IMR-90 (cell line): ENCODE data around the gene CELF5. TPM values are rescaled to one million over a fixed set of nuclear protein-coding genes. Genes with fewer than 3 reads are reported as not detected.

Experiments used
- ATAC-seq: fragments of 200-7000 bp; cut with Tn5 transposase; 2 replicates; pipeline ENCODE4 v1.9.1; 2020; ENCODE audit warnings: low read depth, mild to moderate bottlenecking, moderate library complexity
- BruUV-seq: library from RNA; stranded (reverse); fragments of 400-500 nt; replicated peaks from 2 replicates; lab custom pipeline; 2021; lab: Mats Ljungman, UMichigan
- CTCF ChIA-PET: fragments of 300-600 bp; formaldehyde crosslinking; extraction: SDS; loops from one replicate; lab custom pipeline; 2021; ENCODE audit warnings: antibody characterized with exemption; lab: Yijun Ruan, JAX
- POLR2A ChIA-PET: fragments of 300-600 bp; sonication (Branson Sonifier 250); formaldehyde crosslinking; loops from one replicate; lab custom pipeline; 2022; ENCODE audit warnings: antibody characterized with exemption; ENCODE audit not compliant: unreplicated experiment; lab: Charles Lee
- DNase-seq: peaks from one replicate; pipeline ENCODE4 v3.0.0; 2013
- H2AFZ ChIP-seq: replicated peaks from 2 replicates; pipeline ENCODE3; 2013; ENCODE audit warnings: low read length, mild to moderate bottlenecking; ENCODE audit not compliant: poor library complexity
- H2AK5ac ChIP-seq: 2 replicates; pipeline ENCODE4 v1.6.1; 2013; ENCODE audit warnings: low read depth, low read length, inconsistent platforms
- H2AK9ac ChIP-seq: replicated peaks from 2 replicates; pipeline ENCODE3; 2013; ENCODE audit warnings: mild to moderate bottlenecking, low read depth, low read length, moderate library complexity; ENCODE audit not compliant: poor library complexity
- H2BK120ac ChIP-seq: 2 replicates; pipeline ENCODE4 v1.6.1; 2013; ENCODE audit warnings: low read depth, low read length, inconsistent platforms
- H2BK15ac ChIP-seq: 3 replicates; pipeline ENCODE4 v1.6.1; 2013; ENCODE audit warnings: low read depth, low read length, inconsistent platforms
- H2BK20ac ChIP-seq: 2 replicates; pipeline ENCODE4 v1.6.1; 2013; ENCODE audit warnings: low read depth, mild to moderate bottlenecking, inconsistent platforms, low read length, moderate library complexity
- H2BK5ac ChIP-seq: 2 replicates; pipeline ENCODE4 v1.6.1; 2013; ENCODE audit warnings: mild to moderate bottlenecking, low read depth, low read length, inconsistent platforms; ENCODE audit not compliant: poor library complexity, severe bottlenecking
- H3K14ac ChIP-seq: replicated peaks from 2 replicates; pipeline ENCODE4 v1.6.1; 2013; ENCODE audit warnings: low read depth, low read length, inconsistent platforms
- H3K18ac ChIP-seq: 2 replicates; pipeline ENCODE4 v1.6.1; 2013; ENCODE audit warnings: low read depth, low read length, control low read depth
- H3K23ac ChIP-seq: 2 replicates; pipeline ENCODE4 v1.6.1; 2013; ENCODE audit warnings: low read depth, low read length, inconsistent platforms
- H3K27ac ChIP-seq: 2 replicates; pipeline ENCODE4 v1.5.1; 2013; ENCODE audit warnings: mild to moderate bottlenecking, control low read depth, low read length; ENCODE audit not compliant: insufficient read depth
- H3K27me3 ChIP-seq: 2 replicates; pipeline ENCODE4 v1.6.1; 2013; ENCODE audit warnings: low read length; ENCODE audit not compliant: control insufficient read depth, insufficient read depth
- H3K36me3 ChIP-seq: 2 replicates; pipeline ENCODE4 v1.6.1; 2013; ENCODE audit warnings: low read length, mixed read lengths; ENCODE audit not compliant: control insufficient read depth, insufficient read depth
- H3K4ac ChIP-seq: 2 replicates; pipeline ENCODE4 v1.6.1; 2013; ENCODE audit warnings: low read depth, low read length, inconsistent platforms
- H3K4me1 ChIP-seq: 2 replicates; pipeline ENCODE4 v1.6.1; 2013; ENCODE audit warnings: low read length, mixed read lengths; ENCODE audit not compliant: control insufficient read depth, insufficient read depth
- H3K4me2 ChIP-seq: 2 replicates; pipeline ENCODE4 v1.6.1; 2013; ENCODE audit warnings: low read depth, mild to moderate bottlenecking, control low read depth, low read length, moderate library complexity
- H3K4me3 ChIP-seq: 2 replicates; pipeline ENCODE4 v1.5.1; 2013; ENCODE audit warnings: low read depth, mild to moderate bottlenecking, control low read depth, low read length, moderate library complexity; ENCODE audit not compliant: insufficient read depth
- H3K56ac ChIP-seq: 2 replicates; pipeline ENCODE4 v1.6.1; 2013; ENCODE audit warnings: low read length, inconsistent platforms; ENCODE audit not compliant: insufficient read depth; ENCODE audit errors: extremely low read depth
- H3K79me1 ChIP-seq, 2 experiments: 2 replicates each; pipeline ENCODE4 v1.6.1; 2013; ENCODE audit warnings: low read length in 2 of 2, inconsistent platforms in 1 of 2, low read depth in 1 of 2
- H3K9ac ChIP-seq: 2 replicates; pipeline ENCODE4 v1.6.1; 2013; ENCODE audit warnings: low read depth, low read length, control low read depth
- H3K9me1 ChIP-seq: 2 replicates; pipeline ENCODE4 v1.6.1; 2013; ENCODE audit warnings: low read length, inconsistent platforms; ENCODE audit not compliant: insufficient read depth
- H3K9me3 ChIP-seq: 2 replicates; pipeline ENCODE4 v1.6.1; 2013; ENCODE audit warnings: low read length; ENCODE audit not compliant: control insufficient read depth, insufficient read depth
- H4K20me1 ChIP-seq: 2 replicates; pipeline ENCODE4 v1.6.1; 2013; ENCODE audit warnings: low read length, inconsistent platforms; ENCODE audit not compliant: insufficient read depth
- H4K5ac ChIP-seq: 2 replicates; pipeline ENCODE4 v1.6.1; 2013; ENCODE audit warnings: mild to moderate bottlenecking, low read depth, low read length, control low read depth
- H4K8ac ChIP-seq, 2 experiments: 2 replicates each; pipeline ENCODE4 v1.6.1; 2013; ENCODE audit warnings: low read depth in 2 of 2, low read length in 2 of 2, control low read depth in 1 of 2, inconsistent platforms in 1 of 2
- H4K91ac ChIP-seq: 2 replicates; pipeline ENCODE4 v1.6.1; 2013; ENCODE audit warnings: low read depth, low read length, inconsistent platforms; ENCODE audit not compliant: insufficient read depth
- BHLHE40 ChIP-seq: fragments of 150-350 bp; IDR thresholded peaks from 2 replicates; pipeline ENCODE4 v1.6.1; 2016; ENCODE audit warnings: mild to moderate bottlenecking, low read depth, low read length
- CHD1 ChIP-seq: IDR thresholded peaks from 2 replicates; pipeline ENCODE4 v1.6.1; 2012; ENCODE audit warnings: low read depth, low read length, improper control_type of control experiment
- MAFK ChIP-seq: IDR thresholded peaks from 2 replicates; pipeline ENCODE4 v1.6.1; 2012; ENCODE audit warnings: low read depth, low read length, improper control_type of control experiment
- MAZ ChIP-seq: IDR thresholded peaks from 2 replicates; pipeline ENCODE4 v1.6.1; 2012; ENCODE audit warnings: low read depth, mild to moderate bottlenecking, low read length, improper control_type of control experiment, moderate library complexity, borderline replicate concordance
- MXI1 ChIP-seq: IDR thresholded peaks from 2 replicates; pipeline ENCODE4 v1.6.1; 2012; ENCODE audit warnings: low read depth, mild to moderate bottlenecking, low read length, moderate library complexity, borderline replicate concordance
- NFE2L2 ChIP-seq: fragments of 150-350 bp; IDR thresholded peaks from 2 replicates; pipeline ENCODE4 v1.6.1; 2016; ENCODE audit warnings: low read depth, mild to moderate bottlenecking, low read length
- POLR2A ChIP-seq: IDR thresholded peaks from 2 replicates; pipeline ENCODE4 v1.6.1; 2012; ENCODE audit warnings: mild to moderate bottlenecking, low read depth, low read length
- RAD21 ChIP-seq: IDR thresholded peaks from 2 replicates; pipeline ENCODE4 v1.6.1; 2012; ENCODE audit warnings: low read length, improper control_type of control experiment
- RCOR1 ChIP-seq: IDR thresholded peaks from 2 replicates; pipeline ENCODE4 v1.6.1; 2012; ENCODE audit warnings: mild to moderate bottlenecking, low read length, improper control_type of control experiment; ENCODE audit not compliant: insufficient replicate concordance
- RFX5 ChIP-seq: IDR thresholded peaks from 2 replicates; pipeline ENCODE4 v1.8.0; 2012; ENCODE audit warnings: low read depth, mild to moderate bottlenecking, low read length, moderate library complexity
- SMC3 ChIP-seq: fragments of 150-350 bp; IDR thresholded peaks from 2 replicates; pipeline ENCODE4 v1.6.1; 2016; ENCODE audit warnings: low read depth, mild to moderate bottlenecking, antibody characterized with exemption, low read length, moderate library complexity
- WGBS, 2 experiments: methylation state at CpG; one replicate each; pipeline versions ENCODE4 v1.1.5 to v1.1.7; 2013; ENCODE audit warnings: missing lambda C conversion rate in 2 of 2; ENCODE audit not compliant: insufficient read length in 1 of 2; ENCODE audit errors: extremely low coverage in 2 of 2; 5-methylcytosine and 5-hydroxymethylcytosine counted together
- dilution Hi-C: fragments of 300-500 bp; cut with HindIII; formaldehyde crosslinking; loops from one replicate; pipeline ENCODE4 v1.14.3; 2018; ENCODE audit warnings: low sequenced_read_pairs; ENCODE audit not compliant: unreplicated experiment
- in situ Hi-C: fragments of 300-500 bp; cut with MboI; formaldehyde crosslinking; loops from 3 replicates; pipeline ENCODE4 v1.14.3; 2019; ENCODE audit warnings: low sequenced_read_pairs, inconsistent platforms, mixed read lengths
- intact Hi-C: fragments of 100-400 bp; cut with micrococcal nuclease; formaldehyde crosslinking; loops from 2 replicates; pipeline ENCODE4 v1.10.0; 2022
- polyA plus RNA-seq, 3 experiments: library from polyadenylated mRNA; depleted of rRNA; stranded (reverse); fragments of >200 nt; gene quantifications; 2 replicates each; pipeline ENCODE4 v1.2.3, GENCODE V29; 2012; ENCODE audit warnings: low replicate concordance in 1 of 3
- total RNA-seq: library from RNA; depleted of rRNA; stranded (reverse); fragments of >200 nt; gene quantifications from 2 replicates; pipeline ENCODE4 v1.2.3, GENCODE V29; 2012
- TF ChIP-seq, protein P1 (sequence below): conservative IDR thresholded peaks from 2 replicates; pipeline ENCODE4 v1.5.1; 2012; ENCODE audit warnings: mild to moderate bottlenecking, low read depth, low read length, improper control_type of control experiment
- TF ChIP-seq, protein P2 (sequence below): fragments of 150-350 bp; IDR thresholded peaks from 2 replicates; pipeline ENCODE4 v1.6.1; 2016; ENCODE audit warnings: low read depth, mild to moderate bottlenecking, low read length, moderate library complexity, borderline replicate concordance
- TF ChIP-seq, protein P3 (sequence below): fragments of 150-350 bp; IDR thresholded peaks from 2 replicates; pipeline ENCODE4 v1.6.1; 2017; ENCODE audit warnings: mild to moderate bottlenecking, antibody characterized with exemption, low read length, low read depth

Gene CELF5
- total and polyA plus RNA-seq, 2 of the 4 experiments (the other 2 are of a cell fraction) = 0.02 TPM; not detected in 1

DNA sequence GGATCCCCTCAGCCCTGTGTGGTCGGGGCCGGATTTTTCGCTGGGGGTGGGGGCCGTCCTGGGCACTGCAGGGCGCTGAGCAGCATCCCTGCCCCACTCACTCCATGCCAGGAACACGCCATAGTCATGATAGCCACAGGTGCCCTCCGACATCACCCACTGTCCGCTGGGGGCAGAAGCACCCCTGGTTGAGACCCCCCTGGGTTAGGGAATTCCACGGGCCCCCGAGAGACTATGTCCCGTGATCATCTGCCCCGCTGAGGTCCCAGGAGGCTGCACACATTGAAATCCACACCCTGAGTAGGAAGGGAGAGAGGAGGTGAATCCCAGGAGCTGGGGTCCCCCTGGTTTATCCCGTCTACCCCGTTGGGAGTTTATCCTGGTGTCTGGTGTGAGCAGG lies 22.6 kb upstream of the CELF5 start:
- Histone ChIP-seq H4K8ac (no peak overlapping the region), H2BK120ac (no peak overlapping the region), H3K18ac (no peak overlapping the region), H2AK5ac (no peak overlapping the region), H2AK9ac (no peak overlapping the region), H2BK20ac (no peak overlapping the region), H2AFZ (no peak overlapping the region), H3K9ac (no peak overlapping the region), H3K23ac (no peak overlapping the region), H3K27ac (no peak overlapping the region), H3K56ac (no peak overlapping the region), H4K5ac (no peak overlapping the region), H4K91ac (no peak overlapping the region), H4K20me1 (no peaks in the 10 kb centered on the region), H3K36me3 (peaks cover 33% of the 10 kb centered on the region), H3K4ac (no peak overlapping the region), H3K4me3 (no peak overlapping the region), H3K14ac (no peak overlapping the region), H3K4me2 (no peak overlapping the region), H3K27me3 (no peaks in the 10 kb centered on the region), H2BK5ac (no peak overlapping the region), H3K4me1 (no peaks in the 10 kb centered on the region), H3K79me1 (peaks cover 0 to 2% of the 10 kb centered on the region in 2 experiments; a peak in 2 of 4 replicates), H3K9me3 (no peaks in the 10 kb centered on the region), H2BK15ac (no peak overlapping the region), H3K9me1 (no peaks in the 10 kb centered on the region)
- POLR2A ChIA-PET = no interaction called here
- 94% methylated on average over 6 of the region's 14 CpGs; no CpG with 5 or more reads in 1 of the 2 experiments for WGBS, 2 experiments
- dilution Hi-C loops (no loop called here), intact Hi-C loops (no loop called here), in situ Hi-C loops (no loop called here)
- no TSS peak for BruUV-seq
- DNase-seq (no peak), ATAC-seq (no peak)
- CTCF ChIA-PET = interaction anchor here (1.3 kb wide), 1 partner anchor 14 kb away, joined by 3 read pairs; no protein-coding TSS in a partner anchor
- TF ChIP-seq, protein P1, sequence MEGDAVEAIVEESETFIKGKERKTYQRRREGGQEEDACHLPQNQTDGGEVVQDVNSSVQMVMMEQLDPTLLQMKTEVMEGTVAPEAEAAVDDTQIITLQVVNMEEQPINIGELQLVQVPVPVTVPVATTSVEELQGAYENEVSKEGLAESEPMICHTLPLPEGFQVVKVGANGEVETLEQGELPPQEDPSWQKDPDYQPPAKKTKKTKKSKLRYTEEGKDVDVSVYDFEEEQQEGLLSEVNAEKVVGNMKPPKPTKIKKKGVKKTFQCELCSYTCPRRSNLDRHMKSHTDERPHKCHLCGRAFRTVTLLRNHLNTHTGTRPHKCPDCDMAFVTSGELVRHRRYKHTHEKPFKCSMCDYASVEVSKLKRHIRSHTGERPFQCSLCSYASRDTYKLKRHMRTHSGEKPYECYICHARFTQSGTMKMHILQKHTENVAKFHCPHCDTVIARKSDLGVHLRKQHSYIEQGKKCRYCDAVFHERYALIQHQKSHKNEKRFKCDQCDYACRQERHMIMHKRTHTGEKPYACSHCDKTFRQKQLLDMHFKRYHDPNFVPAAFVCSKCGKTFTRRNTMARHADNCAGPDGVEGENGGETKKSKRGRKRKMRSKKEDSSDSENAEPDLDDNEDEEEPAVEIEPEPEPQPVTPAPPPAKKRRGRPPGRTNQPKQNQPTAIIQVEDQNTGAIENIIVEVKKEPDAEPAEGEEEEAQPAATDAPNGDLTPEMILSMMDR = no peak
- TF ChIP-seq RFX5 = no peak
- TF ChIP-seq, protein P2, sequence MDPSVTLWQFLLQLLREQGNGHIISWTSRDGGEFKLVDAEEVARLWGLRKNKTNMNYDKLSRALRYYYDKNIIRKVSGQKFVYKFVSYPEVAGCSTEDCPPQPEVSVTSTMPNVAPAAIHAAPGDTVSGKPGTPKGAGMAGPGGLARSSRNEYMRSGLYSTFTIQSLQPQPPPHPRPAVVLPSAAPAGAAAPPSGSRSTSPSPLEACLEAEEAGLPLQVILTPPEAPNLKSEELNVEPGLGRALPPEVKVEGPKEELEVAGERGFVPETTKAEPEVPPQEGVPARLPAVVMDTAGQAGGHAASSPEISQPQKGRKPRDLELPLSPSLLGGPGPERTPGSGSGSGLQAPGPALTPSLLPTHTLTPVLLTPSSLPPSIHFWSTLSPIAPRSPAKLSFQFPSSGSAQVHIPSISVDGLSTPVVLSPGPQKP = no peak
- no peak for TF ChIP-seq POLR2A
- TF ChIP-seq, protein P3, sequence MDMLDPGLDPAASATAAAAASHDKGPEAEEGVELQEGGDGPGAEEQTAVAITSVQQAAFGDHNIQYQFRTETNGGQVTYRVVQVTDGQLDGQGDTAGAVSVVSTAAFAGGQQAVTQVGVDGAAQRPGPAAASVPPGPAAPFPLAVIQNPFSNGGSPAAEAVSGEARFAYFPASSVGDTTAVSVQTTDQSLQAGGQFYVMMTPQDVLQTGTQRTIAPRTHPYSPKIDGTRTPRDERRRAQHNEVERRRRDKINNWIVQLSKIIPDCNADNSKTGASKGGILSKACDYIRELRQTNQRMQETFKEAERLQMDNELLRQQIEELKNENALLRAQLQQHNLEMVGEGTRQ = no peak
- no peak for TF ChIP-seq NFE2L2
- TF ChIP-seq CHD1 = no peak
- no peak for TF ChIP-seq RAD21
- TF ChIP-seq SMC3 = no peak
- TF ChIP-seq MAZ = no peak
- TF ChIP-seq BHLHE40 = no peak
- no peak for TF ChIP-seq MXI1
- TF ChIP-seq RCOR1 = no peak
- TF ChIP-seq MAFK = no peak
